ENCODE results near the gene SPTB.

DNA sequence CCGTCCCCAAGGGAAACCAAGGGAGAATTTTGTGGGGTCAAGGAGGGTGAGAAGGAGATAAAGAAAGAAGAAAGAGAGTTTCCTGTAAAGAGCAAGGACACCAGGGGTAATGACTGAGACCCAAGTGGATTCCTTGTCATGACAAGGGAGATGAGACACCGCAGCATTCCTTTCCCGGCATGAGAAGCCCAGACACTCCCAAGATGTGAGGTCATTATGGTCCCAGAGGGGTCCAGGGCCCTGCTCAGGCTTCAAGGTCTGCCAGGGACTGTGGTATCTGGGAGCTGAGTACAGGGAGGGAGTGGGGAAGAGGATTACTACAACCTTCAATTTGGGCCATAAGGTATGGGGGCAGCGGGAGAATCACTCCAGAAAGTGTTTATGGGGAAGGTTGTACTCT, 58.1 kb downstream of the SPTB start:
- TF ChIP-seq CTCF (conservative IDR thresholded peaks at IDR 0.05; ENCODE audit: low read depth, low read length): no peak
- no peak for TF ChIP-seq EZH2 (IDR thresholded peaks at IDR 0.05; ENCODE audit: borderline replicate concordance, low read depth, low read length, poor library complexity, severe bottlenecking)
